Stimulated activated CD8-positive, alpha-beta memory T cell treated with anti-CD3 and anti-CD28 coated beads, Interleukin-7, amount 100 ng/mL, for 4 hours (primary cell): ENCODE data around the gene ATP6V1E1.
"Not testable (repeated sequence)": the region's sequence is repeated elsewhere in the genome, so short reads cannot be mapped to it uniquely, and the experiment has no call there.

Experiments used
- DNase-seq, 2 donors: peaks; one replicate each; pipeline ENCODE4 v3.0.0-alpha.2; 2020; ENCODE audit warnings: low read depth in 2 of 2

The ATP6V1E1 gene

GRCh38 chr22:17628406-17629172 lies at the start of gene ATP6V1E1:
ATP6V1E1 (minus strand) TSS chr22:17628749; CDS start chr22:17628635, 114 bp downstream.
- DNase-seq, result peak; percentile 89 to 92

DNA sequence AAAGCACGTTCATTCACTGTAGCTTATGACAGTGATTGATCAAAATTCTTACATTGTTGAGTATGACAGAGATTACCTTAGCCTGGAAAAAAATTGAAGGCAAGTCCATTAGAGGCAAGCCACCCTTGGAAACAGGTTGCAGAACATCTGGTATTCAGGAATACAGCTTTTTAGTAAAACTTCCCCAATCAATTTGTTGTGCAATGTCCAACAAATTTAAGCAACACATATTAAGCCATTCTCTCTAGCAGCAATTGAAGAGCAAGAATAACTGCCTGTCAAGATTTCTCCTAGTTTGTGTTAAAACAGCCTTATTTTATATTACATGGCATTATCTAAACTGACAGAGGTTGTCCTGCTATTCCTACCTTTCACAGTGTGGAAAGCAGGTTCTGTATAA lies 47.0 kb upstream of the ATP6V1E1 start:
- DNase-seq, result no peak

DNA sequence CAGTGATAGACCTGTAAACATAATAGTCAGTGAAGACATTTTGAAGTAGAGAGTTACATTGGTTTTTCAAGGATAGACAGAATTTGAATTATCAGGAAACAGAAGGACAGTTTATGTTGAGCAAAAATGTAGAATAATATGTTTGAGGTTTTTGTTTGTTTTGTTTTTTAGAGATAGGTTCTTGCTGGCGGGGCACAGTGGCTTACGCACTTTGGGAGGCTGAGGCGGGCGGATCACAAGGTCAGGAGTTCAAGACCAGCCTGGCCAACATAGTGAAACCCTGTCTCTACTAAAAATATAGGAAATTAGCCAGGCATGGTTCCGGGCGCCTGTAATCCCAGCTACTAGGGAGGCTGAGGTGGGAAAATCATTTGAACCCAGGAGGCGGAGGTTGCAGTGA lies 45.6 kb upstream of the ATP6V1E1 start:
- DNase-seq, result no peak

- no peak for DNase-seq
These were observed 44.0 kb upstream of the ATP6V1E1 start for GRCh38 chr22:17672417-17672991.

- DNase-seq, result not testable (repeated sequence)
These were observed 43.1 kb upstream of the ATP6V1E1 start for GRCh38 chr22:17671521-17672092.

DNA sequence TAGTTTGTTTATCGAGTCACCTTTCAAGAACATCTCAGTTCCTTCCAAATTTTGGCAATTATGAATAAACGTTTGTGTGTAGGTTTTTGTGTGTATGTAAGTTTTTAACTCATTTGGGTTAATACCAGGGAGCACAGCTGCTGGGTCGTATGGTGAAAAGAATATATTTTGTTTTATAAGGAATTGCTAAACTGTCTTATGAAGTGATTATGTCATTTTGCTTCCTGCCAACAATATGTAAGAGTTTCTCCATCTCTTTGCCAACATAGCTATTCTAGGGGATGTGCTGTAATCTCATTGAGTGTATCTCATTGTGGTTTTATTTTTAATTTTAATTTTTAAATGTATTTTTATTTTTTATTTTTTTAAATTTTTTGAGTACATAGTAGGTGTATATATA lies 37.3 kb upstream of the ATP6V1E1 start:
- DNase-seq, result no peak

DNA sequence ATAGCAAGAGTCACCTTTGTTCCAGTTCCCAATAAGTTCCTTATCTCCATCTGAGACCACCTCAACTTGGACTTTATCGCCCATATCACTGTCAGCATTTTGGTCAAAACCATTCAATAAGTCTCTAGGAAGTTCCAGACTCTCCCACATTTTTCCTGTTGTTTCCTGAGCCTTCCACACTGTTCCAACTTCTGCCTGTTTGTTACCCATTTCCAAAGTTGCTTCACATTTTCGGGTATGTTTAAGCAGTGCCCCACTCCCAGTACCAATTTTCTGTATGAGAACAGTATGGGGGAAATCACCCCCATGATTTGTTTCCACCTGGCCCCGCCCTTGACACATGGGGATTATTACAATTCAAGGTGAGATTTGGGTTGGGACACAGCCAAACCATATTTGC lies 36.7 kb upstream of the ATP6V1E1 start:
- no peak for DNase-seq

GRCh38 chr22:17664414-17665055 lies 36.0 kb upstream of the ATP6V1E1 start:
- DNase-seq, result no peak

- DNase-seq, result no peak
These were observed 28.4 kb upstream of the ATP6V1E1 start for GRCh38 chr22:17656870-17657395.

DNA sequence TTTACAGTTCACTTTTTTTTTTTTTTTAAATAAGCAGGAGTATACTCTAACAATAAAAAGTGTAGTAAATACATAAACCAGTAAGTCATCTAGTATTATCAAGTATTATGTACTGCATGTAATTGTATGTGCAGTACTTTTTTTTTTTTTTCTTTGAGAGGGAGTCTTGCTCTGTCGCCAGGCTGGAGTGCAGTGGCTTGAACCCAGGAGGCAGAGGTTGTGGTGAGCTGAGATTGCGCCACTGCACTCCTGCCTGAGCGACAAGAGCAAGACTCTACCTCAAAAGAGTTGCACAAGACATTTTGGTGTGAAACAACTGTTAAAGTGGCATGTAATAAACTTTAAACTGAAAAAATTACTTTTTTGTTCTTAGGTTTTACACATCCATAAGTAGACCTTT lies 26.7 kb upstream of the ATP6V1E1 start:
- DNase-seq, result no peak

DNA sequence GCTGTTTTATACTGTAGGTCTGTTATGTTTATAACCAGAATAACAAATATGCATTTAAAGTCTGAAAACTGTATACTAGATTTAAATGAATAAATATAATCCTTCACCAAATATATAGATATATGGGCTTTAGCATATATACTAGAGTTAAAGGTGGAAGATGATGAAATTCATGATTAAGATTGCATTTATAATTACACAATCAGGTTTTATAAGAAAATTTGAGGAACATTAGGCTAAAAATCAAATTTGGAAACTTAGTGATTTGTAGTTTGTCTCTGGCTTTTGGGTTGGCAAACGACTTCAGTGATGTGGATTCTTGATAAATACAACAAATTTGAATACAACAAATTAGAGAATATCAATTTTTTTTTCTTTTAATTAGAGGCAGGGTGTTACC lies 20.0 kb upstream of the ATP6V1E1 start:
- no peak for DNase-seq

- no peak for DNase-seq
These were observed 19.4 kb upstream of the ATP6V1E1 start for GRCh38 chr22:17647991-17648390.

DNA sequence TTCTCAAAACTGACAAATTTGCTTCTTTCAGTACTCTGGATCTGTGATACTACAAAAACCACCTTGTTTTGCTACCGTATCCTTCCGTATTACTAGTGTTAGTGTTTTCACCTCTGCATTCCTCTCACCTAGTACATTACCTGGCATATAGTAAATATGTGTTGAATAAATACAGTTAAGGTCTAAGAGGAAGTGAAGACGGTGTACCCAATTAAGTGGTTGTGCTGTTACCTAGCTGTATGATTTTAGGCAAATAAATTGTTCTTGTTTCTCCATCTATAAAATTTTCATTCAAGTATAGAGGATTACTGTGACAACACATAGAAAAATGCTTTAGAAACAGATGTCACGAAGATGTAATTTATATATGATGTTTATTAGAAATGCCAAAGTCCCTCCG lies 18.9 kb upstream of the ATP6V1E1 start:
- DNase-seq, result no peak

DNA sequence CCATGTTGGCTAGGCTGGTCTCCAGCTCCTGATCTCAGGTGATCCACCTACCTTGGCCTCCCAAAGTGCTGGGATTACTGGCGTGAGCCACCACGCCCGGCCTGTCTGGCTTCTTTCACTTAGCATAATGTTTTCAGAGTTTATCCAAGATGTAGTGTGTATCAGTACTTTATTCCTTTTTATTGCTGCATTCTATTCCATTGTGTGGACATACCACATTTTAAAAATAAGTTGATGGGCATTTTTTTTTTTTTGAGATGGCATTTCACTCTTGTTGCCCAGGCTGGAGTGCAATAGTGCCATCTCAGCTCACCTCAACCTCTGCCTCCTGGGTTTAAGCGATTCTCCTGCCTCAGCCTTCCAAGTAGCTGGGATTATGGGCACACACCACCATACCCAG lies 13.8 kb upstream of the ATP6V1E1 start:
- DNase-seq, result not testable (repeated sequence)

- no peak for DNase-seq
These were observed 12.7 kb upstream of the ATP6V1E1 start for GRCh38 chr22:17641269-17641668.

- no peak for DNase-seq
These were observed 10.7 kb upstream of the ATP6V1E1 start for GRCh38 chr22:17639247-17639741.

GRCh38 chr22:17638432-17639246 lies 10.1 kb upstream of the ATP6V1E1 start, which contains the start of gene BCL2L13:
BCL2L13 (plus strand) TSS chr22:17638757; CDS start chr22:17655712, 16,955 bp downstream.
- peak; percentile 76 to 83 for DNase-seq

GRCh38 chr22:17638182-17638431 lies 9.6 kb upstream of the ATP6V1E1 start:
- DNase-seq, result no peak

DNA sequence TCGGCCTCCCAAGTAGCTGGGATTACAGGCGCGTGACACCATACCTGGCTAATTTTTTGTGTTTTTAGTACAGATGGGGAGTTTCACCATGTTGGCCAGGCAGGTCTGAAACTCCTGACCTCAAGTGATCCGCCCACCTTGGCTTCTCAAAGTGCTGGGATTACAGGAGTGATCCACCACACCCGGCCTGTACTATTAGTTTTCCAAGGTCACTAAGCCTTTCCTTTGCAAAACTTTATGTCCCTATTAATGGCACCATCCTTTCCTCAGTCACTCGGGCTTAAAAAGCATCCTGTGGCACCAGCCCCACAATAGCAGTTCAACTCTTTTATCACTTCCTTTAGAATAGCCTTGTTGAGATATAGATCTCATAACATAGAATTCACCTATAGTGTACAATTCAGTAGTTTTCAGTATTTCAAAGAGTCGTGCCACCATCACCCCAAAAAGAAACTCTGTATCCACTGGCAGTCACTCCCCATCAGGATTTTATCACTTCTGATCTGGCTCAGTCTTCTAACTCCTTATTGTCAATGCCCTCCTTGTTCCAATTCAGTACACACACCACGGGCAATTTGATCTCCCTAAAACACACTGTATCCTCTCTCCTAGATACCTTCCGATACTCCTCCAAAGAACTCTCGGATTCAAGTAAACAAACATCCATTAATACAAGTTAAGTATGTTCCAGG lies 9.1 kb upstream of the ATP6V1E1 start:
- no peak for DNase-seq

GRCh38 chr22:17636850-17637249 lies 8.3 kb upstream of the ATP6V1E1 start:
- DNase-seq, result not testable (repeated sequence)

GRCh38 chr22:17634696-17635095 lies 6.1 kb upstream of the ATP6V1E1 start:
- DNase-seq, result no peak
